Activated B cell treated with CpG ODN at 0.5 μM for 24 hours (primary cell): ENCODE measurements around the gene PRDM2. TPM values are rescaled to one million over a fixed set of nuclear protein-coding genes. Genes with fewer than 3 reads are reported as not detected.

ENCODE experiments used
- ATAC-seq: fragments of 200-7000 bp; cut with Tn5 transposase; one replicate; pipeline ENCODE4 v1.10.0; 2021; ENCODE audit warnings: low read depth, mild to moderate bottlenecking, moderate library complexity
- CTCF ChIA-PET: fragments of 350-600 bp; sonication (Branson Sonifier 250); formaldehyde crosslinking; loops from one replicate; lab custom pipeline; 2021; ENCODE audit warnings: antibody characterized with exemption; lab: Charles Lee
- POLR2A ChIA-PET: fragments of 350-600 bp; sonication (Branson Sonifier 250); formaldehyde crosslinking; loops from one replicate; lab custom pipeline; 2021; ENCODE audit warnings: antibody characterized with exemption; lab: Charles Lee
- DNase-seq: peaks from one replicate; pipeline ENCODE4 v3.0.0; 2022
- H3K27ac Mint-ChIP-seq: one replicate; pipeline ENCODE4 v1.8.0; 2020; ENCODE audit warnings: mixed read lengths
- H3K27me3 Mint-ChIP-seq: one replicate; pipeline ENCODE4 v1.8.0; 2021; ENCODE audit warnings: mixed read lengths
- H3K36me3 Mint-ChIP-seq: one replicate; pipeline ENCODE4 v1.8.0; 2021; ENCODE audit warnings: low read depth, mixed read lengths
- H3K4me1 Mint-ChIP-seq: one replicate; pipeline ENCODE4 v1.8.0; 2021; ENCODE audit warnings: mixed read lengths
- H3K4me3 Mint-ChIP-seq: one replicate; pipeline ENCODE4 v1.8.0; 2020; ENCODE audit warnings: mild to moderate bottlenecking, mixed read lengths
- H3K9me3 Mint-ChIP-seq: one replicate; pipeline ENCODE4 v1.8.0; 2020; ENCODE audit warnings: mixed read lengths
- intact Hi-C: fragments of 100-400 bp; cut with micrococcal nuclease; formaldehyde crosslinking; loops from one replicate; pipeline ENCODE4 v1.15.1; 2024
- total RNA-seq: library from RNA; stranded (reverse); gene quantifications from 2 replicates; pipeline ENCODE4 v1.2.3, GENCODE V29; 2022
- TF ChIP-seq, protein P1 (sequence below): fragments of 200-600 bp; IDR thresholded peaks from one replicate; pipeline ENCODE4 v1.8.0; 2022; ENCODE audit warnings: antibody characterized with exemption, mild to moderate bottlenecking

PRDM2 gene
- total RNA-seq, 1 donor from 2014 or later, result 194 TPM

DNA sequence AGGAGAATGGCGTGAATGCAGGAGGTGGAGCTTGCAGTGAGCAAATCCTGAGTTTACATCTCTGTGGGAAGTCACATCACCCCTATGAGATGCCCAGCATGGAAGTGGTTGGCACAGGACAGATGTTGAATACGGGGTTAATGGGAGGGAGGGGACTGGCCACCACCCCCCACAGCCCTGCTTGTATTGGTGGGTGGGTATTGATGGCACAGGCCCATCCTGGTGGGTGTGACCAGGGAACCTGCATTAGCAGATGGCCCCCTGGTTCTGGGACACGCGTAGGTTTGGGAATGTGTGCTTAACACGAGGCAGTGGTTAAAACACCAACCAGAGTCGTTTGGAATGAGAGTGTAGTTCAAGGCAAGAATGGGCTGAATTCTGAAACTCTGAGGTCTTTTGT lies 117.9 kb downstream of the PRDM2 start:
- POLR2A ChIA-PET, result no interaction called here
- no peak for ATAC-seq
- intact Hi-C loops, result no loop called here
- DNase-seq, result no peak
- no peaks in the 10 kb centered on the region for H3K27me3 Mint-ChIP-seq
- CTCF ChIA-PET, result no interaction called here
- no peak overlapping the region for H3K4me3 Mint-ChIP-seq
- no peaks in the 10 kb centered on the region for H3K9me3 Mint-ChIP-seq
- no peak overlapping the region for H3K27ac Mint-ChIP-seq
- H3K36me3 Mint-ChIP-seq, result peaks cover 47% of the 10 kb centered on the region
- H3K4me1 Mint-ChIP-seq, result peaks cover 8% of the 10 kb centered on the region
- TF ChIP-seq, protein P1, sequence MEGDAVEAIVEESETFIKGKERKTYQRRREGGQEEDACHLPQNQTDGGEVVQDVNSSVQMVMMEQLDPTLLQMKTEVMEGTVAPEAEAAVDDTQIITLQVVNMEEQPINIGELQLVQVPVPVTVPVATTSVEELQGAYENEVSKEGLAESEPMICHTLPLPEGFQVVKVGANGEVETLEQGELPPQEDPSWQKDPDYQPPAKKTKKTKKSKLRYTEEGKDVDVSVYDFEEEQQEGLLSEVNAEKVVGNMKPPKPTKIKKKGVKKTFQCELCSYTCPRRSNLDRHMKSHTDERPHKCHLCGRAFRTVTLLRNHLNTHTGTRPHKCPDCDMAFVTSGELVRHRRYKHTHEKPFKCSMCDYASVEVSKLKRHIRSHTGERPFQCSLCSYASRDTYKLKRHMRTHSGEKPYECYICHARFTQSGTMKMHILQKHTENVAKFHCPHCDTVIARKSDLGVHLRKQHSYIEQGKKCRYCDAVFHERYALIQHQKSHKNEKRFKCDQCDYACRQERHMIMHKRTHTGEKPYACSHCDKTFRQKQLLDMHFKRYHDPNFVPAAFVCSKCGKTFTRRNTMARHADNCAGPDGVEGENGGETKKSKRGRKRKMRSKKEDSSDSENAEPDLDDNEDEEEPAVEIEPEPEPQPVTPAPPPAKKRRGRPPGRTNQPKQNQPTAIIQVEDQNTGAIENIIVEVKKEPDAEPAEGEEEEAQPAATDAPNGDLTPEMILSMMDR, result no peak

DNA sequence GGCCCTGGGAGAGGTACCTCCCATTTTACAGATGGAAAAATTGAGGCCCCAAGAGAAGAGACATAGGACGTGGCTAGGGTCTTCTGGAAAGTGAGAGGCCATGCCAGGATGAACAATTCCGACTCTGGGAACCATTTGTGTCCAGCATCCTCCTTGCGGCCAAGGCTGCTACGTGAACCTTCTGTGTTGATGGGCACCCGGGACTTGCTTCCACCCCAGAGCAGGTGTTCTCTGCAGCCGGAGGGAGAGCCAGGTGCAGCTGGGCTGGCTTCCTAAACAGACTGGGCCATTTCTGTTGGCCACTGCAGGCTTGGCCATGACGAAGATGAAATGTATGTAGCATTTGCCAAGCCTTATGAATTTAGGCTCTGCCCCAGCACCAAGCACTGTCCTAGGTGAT lies 118.9 kb downstream of the PRDM2 start:
- ChIA-PET POLR2A (no interaction called here), CTCF (no interaction called here)
- H3K27me3 Mint-ChIP-seq, result no peaks in the 10 kb centered on the region
- H3K4me3 Mint-ChIP-seq, result no peak overlapping the region
- H3K9me3 Mint-ChIP-seq, result no peaks in the 10 kb centered on the region
- H3K27ac Mint-ChIP-seq, result no peak overlapping the region
- DNase-seq (no peak), ATAC-seq (no peak)
- TF ChIP-seq, protein P1, result no peak
- no peaks in the 10 kb centered on the region for H3K4me1 Mint-ChIP-seq
- intact Hi-C loops, result no loop called here
- H3K36me3 Mint-ChIP-seq, result peaks cover 56% of the 10 kb centered on the region

DNA sequence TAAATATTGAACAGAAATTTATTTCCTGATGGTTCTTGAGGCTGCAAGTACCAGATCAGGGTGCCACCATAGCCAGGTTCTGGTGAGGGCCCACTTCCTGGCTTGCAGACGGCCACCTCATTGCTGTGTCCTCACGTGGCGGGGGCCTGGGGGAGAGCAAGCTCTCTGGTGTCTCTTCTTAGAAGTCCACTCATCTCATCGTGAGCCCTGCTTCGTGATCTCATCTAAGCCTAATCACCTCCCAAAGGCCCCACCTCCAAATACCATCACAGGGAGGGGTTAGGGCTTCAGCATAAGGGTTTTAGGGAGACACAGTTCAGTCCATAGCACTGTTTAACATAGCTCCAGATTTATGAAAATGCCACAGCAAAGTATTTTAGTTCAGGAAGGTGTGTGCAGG lies 119.7 kb downstream of the PRDM2 start:
- Mint-ChIP-seq H3K4me1 (no peaks in the 10 kb centered on the region), H3K4me3 (no peak overlapping the region), H3K36me3 (peaks cover 57% of the 10 kb centered on the region), H3K27me3 (no peaks in the 10 kb centered on the region), H3K27ac (no peak overlapping the region), H3K9me3 (no peaks in the 10 kb centered on the region)
- intact Hi-C loops, result no loop called here
- POLR2A ChIA-PET, result no interaction called here
- CTCF ChIA-PET, result no interaction called here
- DNase-seq (no peak), ATAC-seq (no peak)
- TF ChIP-seq, protein P1, result no peak

DNA sequence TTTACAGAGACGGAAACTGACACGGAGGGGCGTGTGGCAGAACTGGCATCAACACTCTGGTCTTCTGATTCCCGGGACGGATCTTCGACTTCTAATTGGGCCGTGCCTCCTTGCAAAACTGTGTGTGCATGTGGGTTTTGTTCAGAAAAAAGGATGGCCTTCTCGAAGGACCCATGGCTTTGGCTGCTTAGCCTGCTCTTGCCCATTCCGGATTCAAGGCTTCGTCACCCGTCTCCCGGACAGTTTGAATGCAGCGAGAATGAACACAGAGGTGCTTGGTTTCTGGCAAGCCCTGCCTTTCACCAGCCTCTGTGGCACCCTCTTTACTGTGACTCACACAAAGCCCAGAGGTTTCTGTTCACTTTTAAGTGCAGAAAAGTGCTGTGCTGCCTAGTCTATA lies 120.1 kb downstream of the PRDM2 start:
- TF ChIP-seq, protein P1, result no peak
- no peaks in the 10 kb centered on the region for H3K9me3 Mint-ChIP-seq
- ATAC-seq (no peak), DNase-seq (no peak)
- no peak overlapping the region for H3K4me3 Mint-ChIP-seq
- no peaks in the 10 kb centered on the region for H3K27me3 Mint-ChIP-seq
- ChIA-PET CTCF (no interaction called here), POLR2A (no interaction called here)
- H3K4me1 Mint-ChIP-seq, result peaks cover 2% of the 10 kb centered on the region
- intact Hi-C loops, result no loop called here
- peaks cover 58% of the 10 kb centered on the region for H3K36me3 Mint-ChIP-seq
- H3K27ac Mint-ChIP-seq, result no peak overlapping the region

DNA sequence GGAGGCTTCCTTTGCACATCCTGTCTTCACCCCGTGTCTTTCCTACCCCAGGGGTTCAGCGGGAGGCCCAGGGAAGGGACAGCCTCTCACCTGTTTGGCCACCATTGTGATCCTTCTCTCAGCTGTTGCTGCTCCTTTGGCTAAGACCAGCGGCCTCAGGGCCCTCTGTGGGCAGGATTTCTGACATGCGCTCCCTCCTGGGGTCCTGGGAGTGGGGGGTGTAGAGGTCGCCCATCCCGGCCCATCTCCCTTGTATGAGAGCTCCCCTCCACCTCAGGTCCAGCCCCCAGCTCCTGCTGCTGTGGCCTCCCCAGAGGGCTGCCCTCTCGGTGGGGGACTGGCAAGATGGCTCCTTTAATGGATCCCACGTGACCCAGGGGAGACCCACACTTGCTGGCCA lies 120.5 kb downstream of the PRDM2 start:
- intact Hi-C loops, result no loop called here
- TF ChIP-seq, protein P1, result no peak

More for the DNA sequence above, 120.5 kb downstream of the PRDM2 start:
- no peak for DNase-seq
- Mint-ChIP-seq H3K36me3 (peaks cover 57% of the 10 kb centered on the region), H3K9me3 (no peaks in the 10 kb centered on the region), H3K4me3 (no peak overlapping the region), H3K27ac (no peak overlapping the region), H3K27me3 (no peaks in the 10 kb centered on the region), H3K4me1 (peaks cover 2% of the 10 kb centered on the region)
- POLR2A ChIA-PET, result no interaction called here
- CTCF ChIA-PET, result no interaction called here
- ATAC-seq, result no peak
